Activated gamma-delta T cell (primary cell): ENCODE results near the gene AFG1L.
"Not testable (repeated sequence)": the region's sequence is repeated elsewhere in the genome, so short reads cannot be mapped to it uniquely, and the experiment has no call there.

Source experiments
- DNase-seq: peaks from one replicate; lab custom pipeline; 2025; lab: John Stamatoyannopoulos, UW

AFG1L gene

DNA sequence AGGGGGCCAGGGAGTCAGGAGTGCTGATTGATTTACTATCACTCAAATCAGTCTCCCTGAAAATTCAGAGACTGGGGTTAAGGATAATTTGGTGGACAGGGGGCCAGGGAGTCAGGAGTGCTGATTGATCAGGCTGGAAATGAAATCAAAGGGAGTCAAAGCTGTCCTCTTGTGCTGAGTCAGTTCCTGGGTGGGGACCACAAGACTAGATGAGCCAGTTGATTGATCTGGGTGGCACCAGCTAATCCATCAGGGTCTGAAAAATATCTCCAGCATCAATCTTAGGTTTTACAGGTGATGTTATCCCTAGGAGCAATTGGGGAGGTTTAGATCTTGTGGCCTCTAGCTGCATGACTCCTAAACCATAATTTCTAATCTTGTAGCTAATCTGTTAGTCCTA is 6.1 kb upstream of the AFG1L start:
- DNase-seq: no peak

DNA sequence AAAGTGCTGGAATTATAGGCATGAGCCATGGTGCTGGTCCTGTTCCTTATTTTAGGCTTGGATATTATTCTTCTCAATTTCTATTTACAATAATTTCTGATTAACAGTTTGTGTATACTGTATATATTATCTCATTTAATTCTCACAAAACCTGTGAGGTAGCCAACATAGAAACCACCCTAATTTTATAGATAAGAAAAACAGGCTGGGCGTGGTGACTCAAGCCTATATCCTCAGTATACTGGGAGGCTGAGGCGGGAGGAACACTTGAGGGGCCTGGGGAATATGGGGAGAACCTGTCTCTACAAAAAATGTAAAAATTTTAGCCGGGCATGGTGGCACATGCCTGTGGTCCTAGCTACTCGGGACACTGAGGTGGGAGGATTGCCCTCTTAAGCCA is 3.8 kb upstream of the AFG1L start:
- no peak for DNase-seq

DNA sequence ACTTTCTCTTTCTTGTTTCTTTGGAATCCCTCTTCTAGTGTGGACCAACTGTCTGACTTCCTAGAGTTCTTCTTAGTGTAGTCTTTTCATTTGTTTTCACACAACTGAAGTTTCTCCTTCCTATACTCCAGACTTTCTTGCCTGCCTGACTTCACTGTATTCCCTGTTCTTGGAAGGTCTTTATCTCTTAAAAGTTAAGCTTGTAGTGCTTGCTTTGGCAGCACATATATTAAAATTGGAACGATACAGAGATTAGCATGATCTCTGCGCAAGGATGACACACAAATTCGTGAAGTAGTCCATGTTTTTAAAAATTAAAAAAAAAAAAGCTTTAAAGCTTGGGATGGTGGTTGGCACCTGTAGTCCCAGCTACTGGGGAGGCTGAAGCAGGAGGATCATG is 2.3 kb upstream of the AFG1L start:
- not testable (repeated sequence) for DNase-seq

DNA sequence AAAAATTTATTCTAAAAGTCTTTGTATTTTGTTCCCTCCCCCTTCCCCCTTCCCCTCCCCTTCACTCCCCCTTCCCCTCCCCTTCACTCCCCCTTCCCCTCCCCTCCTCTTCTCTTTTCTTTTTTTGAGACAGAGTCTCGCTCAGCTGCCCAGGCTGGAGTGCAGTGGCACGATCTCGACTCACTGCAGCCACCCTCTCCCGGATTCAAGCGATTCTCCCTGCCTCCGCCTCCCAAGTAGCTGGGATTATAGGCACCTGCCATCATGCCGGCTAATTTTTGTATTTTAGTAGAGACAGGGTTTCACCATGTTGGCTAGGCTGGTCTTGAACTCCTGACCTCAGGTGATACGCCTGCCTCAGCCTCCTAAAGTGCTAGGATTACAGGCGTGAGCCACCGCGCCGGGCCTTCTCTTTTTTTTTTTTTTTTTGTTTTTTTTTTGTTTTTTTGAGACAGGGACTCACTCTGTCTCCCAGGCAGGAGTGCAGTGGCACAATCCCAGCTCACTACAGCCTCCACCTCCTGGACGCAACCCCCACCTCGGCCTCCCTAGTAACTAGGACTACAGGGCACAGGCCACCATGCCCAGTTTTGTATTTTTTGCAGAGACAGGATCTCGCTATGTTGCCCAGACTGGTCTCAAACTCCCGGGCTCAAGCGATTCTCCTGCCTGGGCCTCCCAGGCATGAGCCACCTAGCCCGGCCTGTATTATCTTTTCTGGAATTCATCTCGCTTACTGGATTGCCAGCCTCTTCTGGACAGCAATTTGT is 1.1 kb upstream of the AFG1L start:
- DNase-seq: no peak

DNA sequence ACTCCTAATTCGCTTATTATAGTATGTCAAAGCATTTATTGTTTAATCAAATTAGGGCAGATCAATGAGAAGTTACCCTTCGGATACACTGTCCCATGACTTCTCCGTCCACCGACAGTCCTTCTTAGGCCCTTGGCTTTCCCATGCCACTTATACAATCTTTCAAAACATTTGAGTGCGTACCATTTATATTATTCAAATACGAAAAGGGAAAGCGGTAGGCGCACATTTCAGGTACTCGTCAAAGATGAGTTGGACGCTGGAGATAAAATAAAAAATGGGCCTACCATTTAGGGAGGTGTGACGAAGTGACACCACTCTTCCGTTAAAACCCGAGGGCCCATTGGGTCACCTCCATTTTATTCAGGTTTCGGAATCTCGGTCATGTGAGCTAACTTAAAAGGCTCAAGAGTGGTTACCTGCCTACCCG is 542 bp upstream of the AFG1L start:
- no peak for DNase-seq

DNA sequence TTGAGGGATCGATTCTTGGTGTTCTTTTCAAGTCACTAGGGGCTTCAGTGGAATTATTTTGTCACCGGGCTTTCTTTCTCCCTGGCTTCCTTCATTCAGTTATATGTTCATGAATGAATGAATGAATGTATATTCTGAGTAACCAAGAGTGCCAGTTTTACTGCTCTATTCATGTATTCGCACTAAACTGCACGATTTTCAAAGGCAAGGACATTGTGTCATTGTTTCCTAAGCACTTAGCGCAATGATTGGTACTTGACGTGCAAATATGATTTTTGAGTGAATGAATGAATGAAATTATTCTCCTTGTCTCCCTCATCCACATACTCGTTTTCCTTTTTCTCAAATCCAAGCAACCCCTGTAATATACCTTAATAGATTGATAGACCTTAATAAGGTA is 822 bp downstream of the AFG1L start:
- no peak for DNase-seq

DNA sequence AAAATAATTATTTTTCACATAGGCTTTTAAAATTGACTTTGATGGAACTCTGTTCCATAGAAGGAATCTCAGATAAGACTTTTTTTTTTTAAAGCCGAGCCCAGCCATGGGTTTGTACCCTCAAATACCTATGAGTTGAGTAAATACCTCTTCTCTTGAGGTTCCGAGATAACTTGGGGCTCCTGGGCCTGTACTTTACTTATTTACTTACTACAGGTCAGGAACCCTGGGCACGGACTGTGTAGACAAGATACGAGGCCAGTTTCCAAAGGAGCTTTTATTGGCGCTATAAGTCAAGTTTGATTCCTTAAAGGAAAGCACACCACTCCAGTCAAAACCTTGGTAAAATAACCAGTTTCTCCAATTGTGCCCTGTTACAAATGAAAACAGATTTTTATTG is 7.5 kb downstream of the AFG1L start:
- no peak for DNase-seq

DNA sequence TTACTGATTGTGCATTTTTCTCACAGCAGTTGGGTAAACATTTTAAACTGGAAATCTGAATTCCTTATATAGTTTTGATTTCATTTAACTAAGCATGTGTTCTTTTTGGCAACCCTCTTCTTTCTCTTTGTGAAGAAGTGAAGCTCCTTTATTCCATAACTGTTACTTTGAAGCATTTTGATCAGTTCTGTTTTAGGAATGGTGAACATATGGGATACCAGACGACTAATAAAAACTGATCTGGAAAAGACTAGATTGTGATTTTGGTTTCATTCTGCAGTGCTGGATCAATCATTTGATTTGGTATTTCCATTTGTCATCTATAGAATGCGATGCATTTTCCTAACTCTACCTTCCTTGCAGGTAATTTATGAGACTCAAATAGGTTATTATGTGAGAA is 9.8 kb downstream of the AFG1L start:
- no peak for DNase-seq

DNA sequence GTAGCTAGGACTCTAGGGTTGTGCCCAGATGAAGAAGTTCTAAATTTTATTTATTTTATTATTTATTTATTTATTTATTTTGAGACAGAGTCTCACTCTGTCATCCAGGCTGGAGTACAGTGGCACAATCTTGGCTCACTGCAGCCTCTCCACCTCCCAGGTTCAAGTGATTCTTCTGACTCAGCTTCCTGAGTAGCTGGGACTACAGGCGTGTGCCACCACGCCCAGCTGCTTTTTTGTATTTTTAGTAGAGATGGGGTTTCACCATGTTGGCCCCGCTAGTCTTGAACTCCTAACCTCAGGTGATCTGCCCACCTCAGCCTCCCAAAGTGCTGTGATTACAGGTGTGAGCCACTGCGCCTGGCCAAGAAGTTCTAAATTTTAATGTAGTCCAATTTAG is 13.8 kb downstream of the AFG1L start:
- DNase-seq: not testable (repeated sequence)

DNA sequence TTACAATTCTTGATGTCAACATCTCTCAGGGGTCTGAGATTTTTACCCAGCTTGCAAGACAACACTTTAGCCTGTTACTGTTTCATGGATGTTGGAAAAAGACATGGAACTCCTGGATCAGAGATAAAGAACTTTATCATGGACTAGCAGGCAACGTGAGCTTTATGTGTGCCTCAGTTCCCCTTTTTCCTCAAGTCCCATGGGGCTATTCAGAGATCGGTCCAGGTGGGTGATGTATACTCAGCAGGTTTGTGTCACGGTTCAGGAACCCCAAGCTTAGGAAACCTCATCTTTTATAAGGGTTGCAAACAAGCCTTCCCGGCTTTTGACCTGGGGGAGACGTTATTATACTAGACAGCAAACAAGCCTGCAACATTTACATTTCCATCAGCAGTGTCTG is 15.0 kb downstream of the AFG1L start:
- no peak for DNase-seq

DNA sequence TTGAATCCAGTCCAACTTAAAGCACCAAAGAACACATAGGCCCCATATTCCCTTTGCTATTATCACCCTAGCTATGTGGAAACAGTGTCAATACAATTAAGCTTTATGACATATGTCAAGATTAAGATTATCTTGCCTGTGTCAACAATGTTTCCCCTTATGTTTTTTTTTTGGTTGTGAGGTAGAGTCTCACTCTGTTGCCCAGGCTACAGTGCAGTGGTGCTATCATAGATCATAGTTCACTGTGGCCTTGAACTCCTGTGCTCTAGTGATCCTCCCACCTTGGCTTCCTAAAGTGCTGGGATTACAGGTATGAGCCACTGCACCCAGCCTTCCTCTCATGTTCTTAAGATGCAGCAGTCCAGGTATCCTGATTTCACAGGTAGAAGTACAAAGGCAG is 17.8 kb downstream of the AFG1L start:
- DNase-seq: no peak

DNA sequence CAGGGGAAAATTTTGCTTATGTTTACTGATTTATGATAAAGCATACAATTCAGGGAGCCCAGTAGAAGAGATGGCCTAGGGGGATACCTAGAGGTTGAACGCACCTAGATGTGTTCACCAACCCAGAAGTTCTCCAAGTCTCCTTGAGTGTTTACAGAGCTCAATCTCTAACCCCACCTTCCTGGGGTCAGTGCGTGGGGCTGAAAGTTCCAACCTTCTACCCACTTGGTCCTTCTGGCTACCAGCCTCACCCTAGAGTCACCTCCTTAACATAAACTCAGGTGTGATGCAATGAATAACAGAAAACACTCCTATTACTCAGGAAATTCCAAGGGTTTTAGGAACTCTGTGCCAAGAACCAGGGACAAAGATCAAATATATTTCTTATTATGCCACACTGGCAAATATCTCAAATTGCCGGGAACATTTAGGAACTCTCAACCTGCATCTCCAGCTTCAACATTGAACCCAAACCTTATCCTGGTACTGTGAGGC is 26.4 kb downstream of the AFG1L start:
- no peak for DNase-seq

DNA sequence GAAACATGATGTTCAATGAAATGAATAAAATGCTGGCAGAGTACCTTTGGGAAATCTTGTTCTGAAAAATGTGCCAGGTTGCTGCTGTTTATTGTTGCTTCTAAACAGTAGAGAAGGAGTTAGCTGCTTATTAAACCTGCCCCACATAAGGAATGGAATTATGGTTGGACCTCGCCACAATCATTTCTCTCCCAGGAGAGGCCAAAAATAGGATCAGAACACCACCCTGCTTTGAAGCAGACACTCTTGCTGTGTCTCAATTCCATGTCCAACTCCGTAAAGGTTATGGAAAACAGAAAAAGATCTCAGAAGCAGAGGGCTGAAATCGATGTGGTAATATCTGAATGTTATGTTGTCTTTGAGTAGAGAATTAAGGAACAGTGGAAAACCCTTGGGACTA is 27.9 kb downstream of the AFG1L start:
- no peak for DNase-seq

DNA sequence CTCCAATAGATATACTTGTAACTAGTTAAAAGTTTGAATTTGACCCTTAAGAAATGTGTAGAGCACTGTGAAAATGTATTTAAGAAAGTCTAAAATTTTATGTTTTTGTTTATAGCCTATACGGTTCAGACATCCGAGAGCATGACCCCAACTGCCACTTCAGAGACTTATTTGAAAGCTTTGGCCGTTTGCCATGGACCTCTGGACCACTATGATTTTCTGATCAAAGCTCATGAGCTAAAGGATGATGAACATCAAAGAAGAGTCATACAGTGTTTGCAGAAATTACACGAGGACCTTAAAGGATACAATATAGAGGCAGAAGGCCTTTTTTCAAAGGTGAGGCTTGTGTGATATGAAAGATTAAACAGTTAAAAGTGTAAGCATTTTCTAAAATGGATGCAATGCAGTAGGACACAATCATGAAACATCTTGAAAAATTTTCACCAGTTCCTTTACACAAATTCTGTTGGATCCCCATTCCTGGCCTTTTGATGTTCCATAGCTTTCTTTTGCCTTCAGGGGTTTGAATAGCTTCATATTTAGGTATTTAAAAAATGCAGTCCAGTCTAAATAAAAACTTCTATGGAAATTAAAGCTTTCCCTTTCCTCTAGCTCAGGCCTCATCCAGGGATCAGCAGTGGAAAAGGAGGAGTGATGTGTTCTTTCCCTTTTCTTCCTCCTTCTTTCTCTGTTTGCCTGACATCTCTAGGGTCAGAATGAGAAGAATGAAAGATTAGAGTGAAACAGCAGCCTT is 29.0 kb downstream of the AFG1L start:
- no peak for DNase-seq

DNA sequence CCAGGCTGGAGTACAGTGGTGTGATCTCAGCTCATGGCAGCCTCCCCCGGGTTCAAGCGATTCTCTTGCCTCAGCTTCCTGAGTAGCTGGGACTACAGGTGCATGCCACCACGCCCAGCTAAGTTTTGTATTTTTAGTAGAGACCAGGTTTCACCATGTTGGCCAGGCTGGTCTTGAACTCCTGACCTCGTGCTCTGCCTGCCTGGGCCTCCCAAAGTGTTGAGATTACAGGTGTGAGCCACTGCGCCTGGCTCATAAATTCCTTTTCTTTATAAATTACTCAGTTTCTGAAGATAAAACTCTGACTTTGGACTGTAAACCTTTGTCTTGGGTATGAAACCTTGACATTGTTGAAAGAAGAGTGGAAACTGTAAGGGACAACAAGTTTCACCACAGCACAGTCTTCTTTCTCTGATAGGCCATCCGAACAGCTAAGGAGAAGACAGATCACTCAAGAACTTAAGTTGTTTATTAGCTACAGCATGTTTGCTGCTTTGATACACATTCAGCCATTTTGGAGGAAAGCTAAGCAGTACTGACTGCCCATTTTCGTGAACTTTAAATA is 35.4 kb downstream of the AFG1L start:
- not testable (repeated sequence) for DNase-seq

DNA sequence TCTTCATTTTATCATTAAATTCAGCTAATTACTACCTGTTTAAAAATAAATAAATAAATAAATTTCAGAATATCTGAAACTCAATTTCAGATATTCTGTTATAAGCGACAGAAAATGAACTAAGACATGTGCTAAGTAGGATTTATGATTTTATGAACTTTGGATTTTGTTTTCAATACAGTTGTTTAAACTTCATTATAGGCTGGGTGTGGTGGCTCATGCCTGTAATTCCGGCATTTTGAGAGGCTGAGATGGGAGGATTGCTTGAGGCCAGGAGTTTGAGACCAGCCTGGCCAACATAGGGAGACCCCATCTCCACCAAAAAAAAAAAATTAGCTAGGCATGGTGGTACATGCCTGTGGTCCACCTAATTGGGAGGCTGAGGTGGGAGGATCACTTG is 36.0 kb downstream of the AFG1L start:
- DNase-seq: no peak

DNA sequence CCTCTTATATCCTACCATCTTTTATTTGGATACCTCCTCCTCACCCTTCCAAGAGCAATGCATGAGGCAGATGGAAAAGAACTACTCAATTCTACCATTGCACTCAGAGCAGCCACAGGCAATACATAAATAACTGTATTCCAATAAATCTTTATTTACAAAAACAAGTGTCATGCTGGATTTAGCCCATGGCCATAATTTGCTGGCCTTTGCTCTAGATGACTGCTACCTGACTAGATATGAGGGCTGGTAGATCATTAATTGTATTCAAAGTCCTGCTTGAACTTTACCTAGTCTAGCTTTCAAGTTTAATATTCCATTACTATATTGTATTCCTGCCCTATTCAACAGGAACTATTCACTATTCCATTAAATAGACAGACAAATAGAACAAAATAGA is 37.1 kb downstream of the AFG1L start:
- DNase-seq: no peak

DNA sequence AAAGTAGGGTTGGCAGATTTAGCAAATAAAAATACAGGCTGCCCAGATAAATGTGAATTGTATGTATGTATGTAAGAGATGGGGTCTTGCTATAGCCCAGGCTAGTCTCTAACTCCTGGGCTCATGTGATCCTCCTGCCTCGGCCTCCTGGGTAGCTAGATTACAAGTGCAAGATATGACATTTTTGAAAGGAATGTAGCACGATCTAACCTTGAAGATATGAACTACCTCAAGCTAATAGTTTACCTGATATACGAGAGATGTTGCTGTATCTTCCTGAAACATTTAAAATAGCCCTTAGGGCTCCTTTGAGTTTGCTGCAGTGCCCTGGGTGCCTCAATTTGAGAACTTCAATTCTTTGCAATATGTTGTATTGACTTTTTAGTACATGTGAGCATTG is 42.1 kb downstream of the AFG1L start:
- DNase-seq: no peak

DNA sequence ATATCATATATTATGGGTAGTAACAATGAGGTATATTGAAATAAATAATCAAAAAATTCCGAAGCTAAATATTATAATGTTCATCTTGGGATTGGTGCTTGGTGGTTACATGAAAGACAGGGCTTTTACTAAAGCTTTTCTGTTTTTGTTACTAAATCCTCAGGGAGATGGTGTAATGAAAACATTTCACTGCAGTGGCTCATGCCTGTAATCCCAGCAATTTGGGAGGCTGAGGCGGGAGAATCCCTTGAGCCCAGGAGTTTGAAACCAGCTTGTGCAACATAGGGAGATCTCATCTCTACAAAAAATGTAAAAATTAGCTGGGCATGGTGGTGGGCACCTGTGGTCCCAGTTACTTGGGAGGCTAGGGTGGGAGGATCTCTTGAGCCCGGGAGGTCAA is 42.9 kb downstream of the AFG1L start:
- DNase-seq: no peak

DNA sequence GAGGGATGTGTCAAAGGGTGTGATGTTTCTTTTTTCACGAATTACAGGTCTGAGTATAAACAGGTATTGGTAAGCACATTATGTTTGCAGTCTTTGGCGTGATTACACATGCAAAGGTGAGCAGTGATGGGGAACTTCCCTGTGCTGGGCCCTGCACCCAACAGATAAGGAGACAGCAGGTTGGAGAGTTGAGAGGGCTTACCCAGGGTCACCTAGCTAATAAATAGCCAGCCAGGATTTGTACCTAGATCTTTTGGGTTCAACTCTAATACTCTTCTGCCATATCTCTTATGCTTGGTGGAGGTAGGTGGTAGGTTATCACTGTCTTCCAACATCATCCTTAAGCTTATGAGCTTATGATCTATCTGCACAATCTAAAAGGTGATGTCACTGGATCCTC is 46.5 kb downstream of the AFG1L start:
- DNase-seq: no peak

DNA sequence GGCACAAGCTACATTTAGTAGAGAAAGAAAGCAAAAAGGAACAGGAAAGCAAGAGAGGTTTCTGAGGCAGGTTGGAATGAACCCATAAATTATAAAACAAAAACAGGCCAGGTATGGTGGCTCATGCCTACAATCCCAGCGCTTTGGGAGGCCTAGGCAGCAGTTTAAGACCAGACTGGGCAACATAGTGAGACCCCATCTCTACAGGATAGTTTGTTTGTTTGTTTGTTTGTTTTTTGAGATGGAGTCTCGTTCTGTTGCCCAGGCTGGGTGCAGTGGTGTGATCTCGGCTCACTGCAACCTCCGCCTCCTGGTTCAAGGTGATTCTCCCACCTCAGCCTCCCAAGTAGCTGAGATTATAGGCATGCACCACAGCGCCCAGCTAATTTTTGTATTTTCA is 49.0 kb downstream of the AFG1L start:
- no peak for DNase-seq

DNA sequence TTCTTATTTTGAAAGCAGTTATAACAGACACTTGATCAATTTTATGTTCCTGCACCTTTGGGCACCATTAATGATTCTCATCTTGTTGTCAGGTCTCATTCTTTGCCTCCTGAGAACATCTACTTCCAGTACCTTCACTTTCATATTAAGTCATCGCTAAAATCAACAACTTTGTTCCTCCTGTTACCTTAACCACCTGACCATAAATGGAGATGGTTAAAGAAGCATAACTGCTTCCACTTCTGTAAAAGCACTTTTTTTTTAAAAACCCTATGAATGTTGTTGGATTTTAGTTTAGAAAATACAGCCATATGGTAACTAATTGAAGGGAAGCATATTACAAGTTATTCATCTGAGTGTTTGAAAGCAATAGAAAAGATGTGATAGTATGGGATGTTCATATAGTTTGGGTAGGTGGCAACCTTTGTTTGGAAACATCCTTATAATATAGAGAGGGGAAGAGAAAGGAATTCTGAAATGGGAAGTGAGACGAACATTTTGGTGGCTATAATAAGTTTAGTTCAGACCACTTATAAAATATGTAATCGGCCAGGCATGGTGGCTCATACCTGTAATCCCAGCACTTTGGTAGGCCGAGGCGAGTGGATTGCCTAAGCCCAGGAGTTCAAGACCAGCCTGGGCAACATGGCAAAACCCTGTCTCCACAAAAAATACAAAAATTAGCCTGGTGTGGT is 53.9 kb downstream of the AFG1L start:
- DNase-seq: no peak

DNA sequence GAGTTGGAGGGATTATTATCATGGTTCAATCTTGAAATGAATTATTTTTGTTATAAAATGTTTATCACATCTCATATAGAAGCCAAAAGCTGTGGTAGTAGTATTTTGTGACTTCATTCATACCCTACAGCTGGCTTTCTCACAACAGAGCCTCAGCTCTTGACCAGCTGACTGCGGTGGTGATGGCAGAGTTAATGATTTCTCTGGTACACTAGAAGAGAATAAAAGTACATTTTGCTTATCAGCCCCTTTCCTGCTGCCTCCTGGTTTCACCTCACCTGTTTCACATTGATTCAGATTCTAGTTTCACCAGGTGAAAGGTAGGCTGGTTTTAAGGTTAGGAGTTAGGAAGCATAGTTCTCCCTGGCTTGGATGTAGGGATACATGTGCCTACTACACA is 55.7 kb downstream of the AFG1L start:
- DNase-seq: no peak
